ENCODE data around the gene PLEKHG4B. TPM values are rescaled to one million over a fixed set of nuclear protein-coding genes. Genes with fewer than 3 reads are reported as not detected.

PLEKHG4B gene
- total RNA-seq, 1 experiment from 2014 or later: 0.28 TPM

GRCh38 chr5:197892-198489, 106.0 kb downstream of the PLEKHG4B start:
- H3K9me3 ChIP-seq (ENCODE audit: low read depth, low read length, poor library complexity, severe bottlenecking): no peaks in the 10 kb centered on the region
- H3K4me1 ChIP-seq (ENCODE audit: insufficient read depth, low read length, poor library complexity, severe bottlenecking): no peaks in the 10 kb centered on the region
- ChIA-PET CTCF (interaction anchor here (0.6 kb wide), 1 partner anchor 274 kb away, joined by 9 read pairs; no protein-coding TSS in a partner anchor), POLR2A (ENCODE audit: low non-redundant PET) (no interaction called here)
- intact Hi-C loops (cut with micrococcal nuclease; ENCODE audit: unreplicated experiment): no loop called here
- H3K4me3 ChIP-seq (ENCODE audit: low read depth, low read length, poor library complexity, severe bottlenecking): no peak overlapping the region
- no peaks in the 10 kb centered on the region for H3K36me3 ChIP-seq (ENCODE audit: insufficient read depth, low read length, poor library complexity, severe bottlenecking)
- H3K27ac ChIP-seq (ENCODE audit: low read depth, low read length, poor library complexity, severe bottlenecking): no peak overlapping the region
- DNase-seq (ENCODE audit: low spot score): no peak
- no peaks in the 10 kb centered on the region for H3K27me3 ChIP-seq (replicated peaks; ENCODE audit: insufficient read depth, low read depth, low read length, poor library complexity)
- no peak for TF ChIP-seq EZH2 (IDR thresholded peaks at IDR 0.05; ENCODE audit: borderline replicate concordance, low read depth, low read length, poor library complexity, severe bottlenecking)
- TF ChIP-seq, protein P1, sequence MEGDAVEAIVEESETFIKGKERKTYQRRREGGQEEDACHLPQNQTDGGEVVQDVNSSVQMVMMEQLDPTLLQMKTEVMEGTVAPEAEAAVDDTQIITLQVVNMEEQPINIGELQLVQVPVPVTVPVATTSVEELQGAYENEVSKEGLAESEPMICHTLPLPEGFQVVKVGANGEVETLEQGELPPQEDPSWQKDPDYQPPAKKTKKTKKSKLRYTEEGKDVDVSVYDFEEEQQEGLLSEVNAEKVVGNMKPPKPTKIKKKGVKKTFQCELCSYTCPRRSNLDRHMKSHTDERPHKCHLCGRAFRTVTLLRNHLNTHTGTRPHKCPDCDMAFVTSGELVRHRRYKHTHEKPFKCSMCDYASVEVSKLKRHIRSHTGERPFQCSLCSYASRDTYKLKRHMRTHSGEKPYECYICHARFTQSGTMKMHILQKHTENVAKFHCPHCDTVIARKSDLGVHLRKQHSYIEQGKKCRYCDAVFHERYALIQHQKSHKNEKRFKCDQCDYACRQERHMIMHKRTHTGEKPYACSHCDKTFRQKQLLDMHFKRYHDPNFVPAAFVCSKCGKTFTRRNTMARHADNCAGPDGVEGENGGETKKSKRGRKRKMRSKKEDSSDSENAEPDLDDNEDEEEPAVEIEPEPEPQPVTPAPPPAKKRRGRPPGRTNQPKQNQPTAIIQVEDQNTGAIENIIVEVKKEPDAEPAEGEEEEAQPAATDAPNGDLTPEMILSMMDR (conservative IDR thresholded peaks at IDR 0.05; ENCODE audit: low read depth, low read length): no peak
- BruUV-seq (replicated peaks): no TSS peak

- no peak for DNase-seq (ENCODE audit: low spot score)
- Histone ChIP-seq H3K27me3 (replicated peaks; ENCODE audit: insufficient read depth, low read depth, low read length, poor library complexity) (no peaks in the 10 kb centered on the region), H3K4me3 (ENCODE audit: low read depth, low read length, poor library complexity, severe bottlenecking) (no peak overlapping the region), H3K9me3 (ENCODE audit: low read depth, low read length, poor library complexity, severe bottlenecking) (no peaks in the 10 kb centered on the region), H3K27ac (ENCODE audit: low read depth, low read length, poor library complexity, severe bottlenecking) (no peak overlapping the region), H3K36me3 (ENCODE audit: insufficient read depth, low read length, poor library complexity, severe bottlenecking) (no peaks in the 10 kb centered on the region), H3K4me1 (ENCODE audit: insufficient read depth, low read length, poor library complexity, severe bottlenecking) (no peaks in the 10 kb centered on the region)
- no peak for TF ChIP-seq EZH2 (IDR thresholded peaks at IDR 0.05; ENCODE audit: borderline replicate concordance, low read depth, low read length, poor library complexity, severe bottlenecking)
- TF ChIP-seq, protein P1 (conservative IDR thresholded peaks at IDR 0.05; ENCODE audit: low read depth, low read length): no peak
- CTCF ChIA-PET: interaction anchor here (0.6 kb wide), 1 partner anchor 273 kb away, joined by 9 read pairs; no protein-coding TSS in a partner anchor
- POLR2A ChIA-PET (ENCODE audit: low non-redundant PET): no interaction called here
- intact Hi-C loops (cut with micrococcal nuclease; ENCODE audit: unreplicated experiment): no loop called here
- no TSS peak for BruUV-seq (replicated peaks)
Observed at GRCh38 chr5:198516-199196, 106.7 kb downstream of the PLEKHG4B start.

- no TSS peak for BruUV-seq (replicated peaks)
Observed at GRCh38 chr5:199197-199949, 107.4 kb downstream of the PLEKHG4B start.

More at GRCh38 chr5:199197-199949, 107.4 kb downstream of the PLEKHG4B start:
- no peaks in the 10 kb centered on the region for H3K4me1 ChIP-seq (ENCODE audit: insufficient read depth, low read length, poor library complexity, severe bottlenecking)
- TF ChIP-seq EZH2 (IDR thresholded peaks at IDR 0.05; ENCODE audit: borderline replicate concordance, low read depth, low read length, poor library complexity, severe bottlenecking): no peak
- TF ChIP-seq, protein P1 (conservative IDR thresholded peaks at IDR 0.05; ENCODE audit: low read depth, low read length): no peak
- H3K4me3 ChIP-seq (ENCODE audit: low read depth, low read length, poor library complexity, severe bottlenecking): no peak overlapping the region
- POLR2A ChIA-PET (ENCODE audit: low non-redundant PET): no interaction called here
- DNase-seq (ENCODE audit: low spot score): no peak
- H3K27me3 ChIP-seq (replicated peaks; ENCODE audit: insufficient read depth, low read depth, low read length, poor library complexity): no peaks in the 10 kb centered on the region
- no peak overlapping the region for H3K27ac ChIP-seq (ENCODE audit: low read depth, low read length, poor library complexity, severe bottlenecking)
- intact Hi-C loops (cut with micrococcal nuclease; ENCODE audit: unreplicated experiment): no loop called here
- H3K9me3 ChIP-seq (ENCODE audit: low read depth, low read length, poor library complexity, severe bottlenecking): no peaks in the 10 kb centered on the region
- CTCF ChIA-PET: no interaction called here
- peaks cover 4% of the 10 kb centered on the region for H3K36me3 ChIP-seq (ENCODE audit: insufficient read depth, low read length, poor library complexity, severe bottlenecking)

All from A673 (cell line).